WTC11 (cell line): Measurements from ENCODE around the gene HOXB8. TPM values are rescaled to one million over a fixed set of nuclear protein-coding genes. Genes with fewer than 3 reads are reported as not detected.

Source experiments
- ATAC-seq: fragments of 200-7000 bp; cut with Tn5 transposase; 2 replicates; pipeline ENCODE4 v1.10.0; 2021; ENCODE audit warnings: mild to moderate bottlenecking, moderate library complexity
- CTCF ChIA-PET: fragments of 300-600 bp; sonication (Branson Sonifier 250); formaldehyde crosslinking; loops from one replicate; lab custom pipeline; 2021; ENCODE audit warnings: antibody characterized with exemption; lab: Charles Lee
- POLR2A ChIA-PET: fragments of 350-600 bp; sonication (Branson Sonifier 250); formaldehyde crosslinking; loops from one replicate; lab custom pipeline; 2021; ENCODE audit warnings: antibody characterized with exemption; lab: Charles Lee
- DNase-seq: peaks from one replicate; pipeline ENCODE4 v3.0.0; 2021; ENCODE audit warnings: low spot score
- H3K27ac Mint-ChIP-seq: 2 replicates; pipeline ENCODE4 v1.8.0; 2021; ENCODE audit warnings: mixed read lengths
- H3K27me3 Mint-ChIP-seq: 2 replicates; pipeline ENCODE4 v1.8.0; 2021; ENCODE audit warnings: low read depth, mild to moderate bottlenecking, moderate library complexity, mixed read lengths
- H3K36me3 Mint-ChIP-seq: 2 replicates; pipeline ENCODE4 v1.8.0; 2021; ENCODE audit warnings: mixed read lengths
- H3K4me1 Mint-ChIP-seq: 2 replicates; pipeline ENCODE4 v1.8.0; 2022; ENCODE audit warnings: mixed read lengths
- H3K4me3 Mint-ChIP-seq: 2 replicates; pipeline ENCODE4 v1.8.0; 2021; ENCODE audit warnings: mild to moderate bottlenecking, moderate library complexity, mixed read lengths
- H3K9me3 Mint-ChIP-seq: 2 replicates; pipeline ENCODE4 v1.8.0; 2021; ENCODE audit warnings: mixed read lengths
- ATF1 ChIP-seq: sonication (generic); formaldehyde crosslinking; IDR thresholded peaks from 2 replicates; pipeline ENCODE4 v1.8.1; 2023; ENCODE audit warnings: mild to moderate bottlenecking, moderate library complexity, missing genetic modification reagents
- CTCF ChIP-seq: fragments of 200-600 bp; IDR thresholded peaks from 2 replicates; pipeline ENCODE4 v1.8.0; 2022; ENCODE audit warnings: antibody characterized with exemption
- EMX1 ChIP-seq: fragments of 250-450 bp; sonication (Bioruptor Pico); IDR thresholded peaks from 2 replicates; pipeline ENCODE4 v1.8.0; 2021; ENCODE audit warnings: mild to moderate bottlenecking
- FOXK1 ChIP-seq: sonication (generic); formaldehyde crosslinking; IDR thresholded peaks from 2 replicates; pipeline ENCODE4 v1.8.0; 2022; ENCODE audit warnings: mild to moderate bottlenecking, moderate library complexity, missing genetic modification reagents
- GABPB1 ChIP-seq: sonication (generic); formaldehyde crosslinking; IDR thresholded peaks from 2 replicates; pipeline ENCODE4 v1.8.1; 2023; ENCODE audit warnings: mild to moderate bottlenecking, missing genetic modification reagents
- IRF1 ChIP-seq: sonication (generic); formaldehyde crosslinking; IDR thresholded peaks from 2 replicates; pipeline ENCODE4 v1.8.0; 2023; ENCODE audit warnings: missing genetic modification reagents
- KAT7 ChIP-seq: sonication (generic); formaldehyde crosslinking; IDR thresholded peaks from 2 replicates; pipeline ENCODE4 v1.8.1; 2023; ENCODE audit warnings: missing genetic modification reagents, mild to moderate bottlenecking, borderline replicate concordance
- NR3C1 ChIP-seq: sonication (generic); formaldehyde crosslinking; conservative IDR thresholded peaks from 2 replicates; pipeline ENCODE4 v1.8.1; 2023; ENCODE audit warnings: low read depth, mild to moderate bottlenecking, missing genetic modification reagents
- PRRX2 ChIP-seq: fragments of 250-450 bp; sonication (Bioruptor Pico); IDR thresholded peaks from 2 replicates; pipeline ENCODE4 v1.8.0; 2021; ENCODE audit warnings: mild to moderate bottlenecking
- SOX15 ChIP-seq: fragments of 250-450 bp; sonication (Bioruptor Pico); IDR thresholded peaks from 2 replicates; pipeline ENCODE4 v1.9.0; 2021; ENCODE audit warnings: mild to moderate bottlenecking
- ZBTB43 ChIP-seq: sonication (generic); formaldehyde crosslinking; IDR thresholded peaks from 2 replicates; pipeline ENCODE4 v1.8.1; 2023; ENCODE audit warnings: mild to moderate bottlenecking, missing genetic modification reagents
- ZNF121 ChIP-seq: sonication (generic); formaldehyde crosslinking; IDR thresholded peaks from 2 replicates; pipeline ENCODE4 v1.8.0; 2023; ENCODE audit warnings: missing genetic modification reagents
- ZNF138 ChIP-seq: sonication (generic); formaldehyde crosslinking; conservative IDR thresholded peaks from 2 replicates; pipeline ENCODE4 v1.8.1; 2022; ENCODE audit warnings: mild to moderate bottlenecking, moderate library complexity, missing genetic modification reagents
- total RNA-seq: library from RNA; stranded (reverse); gene quantifications from 3 replicates; pipeline ENCODE4 v1.2.3, GENCODE V29; 2021
- TF ChIP-seq, protein P1 (sequence below): sonication (generic); formaldehyde crosslinking; IDR thresholded peaks from 2 replicates; pipeline ENCODE4 v1.8.1; 2023; ENCODE audit warnings: mild to moderate bottlenecking, missing genetic modification reagents, moderate library complexity
- TF ChIP-seq, protein P2 (sequence below): sonication (generic); formaldehyde crosslinking; IDR thresholded peaks from 2 replicates; pipeline ENCODE4 v1.8.0; 2023; ENCODE audit warnings: missing genetic modification reagents, mild to moderate bottlenecking, borderline replicate concordance

The HOXB8 gene
- total RNA-seq, 1 experiment from 2014 or later: not detected

DNA sequence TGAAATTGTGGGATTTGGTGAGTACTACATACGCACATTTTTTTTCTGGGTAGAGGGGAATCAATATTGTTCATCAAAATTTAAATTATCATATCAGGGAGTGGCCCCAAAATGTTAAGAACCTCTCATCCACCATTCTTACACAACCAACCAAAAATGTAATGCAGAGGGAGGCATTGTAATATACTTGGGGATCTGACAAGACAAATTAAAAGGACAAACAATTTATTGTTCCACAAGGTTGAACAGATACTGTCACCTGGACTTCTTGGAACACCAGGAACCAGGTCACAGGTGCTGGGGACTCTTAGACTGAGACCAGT, 25.7 kb upstream of the HOXB8 start:
- ATAC-seq (no peak), DNase-seq (no peak)
- Mint-ChIP-seq H3K4me1 (peaks cover 26% of the 10 kb centered on the region), H3K36me3 (no peaks in the 10 kb centered on the region), H3K4me3 (no peak overlapping the region), H3K9me3 (no peaks in the 10 kb centered on the region), H3K27ac (no peak overlapping the region)
- ChIA-PET CTCF (interaction anchor here (0.6 to 3.4 kb wide), 6 partner anchors 9 to 238 kb away, joined by 3 to 19 read pairs (median 4); no protein-coding TSS in a partner anchor), POLR2A (no interaction called here)
- no peak for TF ChIP-seq ATF1 (CRISPR knock-in tag)
- no peak for TF ChIP-seq ZNF121
- no peak for TF ChIP-seq ZBTB43 (CRISPR knock-in tag)
- TF ChIP-seq PRRX2 (CRISPR knock-in tag): no peak
- TF ChIP-seq, all 79 proteins: peak for 0
- peaks cover 100% of the 10 kb centered on the region; the same call in 1 of the 2 replicates for H3K27me3 Mint-ChIP-seq

- Mint-ChIP-seq H3K27me3 (peaks cover 100% of the 10 kb centered on the region; the same call in 1 of the 2 replicates), H3K4me1 (peaks cover 22% of the 10 kb centered on the region), H3K4me3 (no peak overlapping the region), H3K36me3 (no peaks in the 10 kb centered on the region), H3K9me3 (no peaks in the 10 kb centered on the region), H3K27ac (no peak overlapping the region)
- no peak for TF ChIP-seq GABPB1 (CRISPR knock-in tag)
- TF ChIP-seq, protein P1, sequence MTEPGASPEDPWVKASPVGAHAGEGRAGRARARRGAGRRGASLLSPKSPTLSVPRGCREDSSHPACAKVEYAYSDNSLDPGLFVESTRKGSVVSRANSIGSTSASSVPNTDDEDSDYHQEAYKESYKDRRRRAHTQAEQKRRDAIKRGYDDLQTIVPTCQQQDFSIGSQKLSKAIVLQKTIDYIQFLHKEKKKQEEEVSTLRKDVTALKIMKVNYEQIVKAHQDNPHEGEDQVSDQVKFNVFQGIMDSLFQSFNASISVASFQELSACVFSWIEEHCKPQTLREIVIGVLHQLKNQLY (CRISPR knock-in tag): no peak
- ATAC-seq: no peak
- POLR2A ChIA-PET: no interaction called here
- no peak for DNase-seq
- CTCF ChIA-PET: interaction anchor here (0.6 to 3.4 kb wide), 5 partner anchors 9 to 239 kb away, joined by 3 to 19 read pairs (median 3); no protein-coding TSS in a partner anchor
Observed at GRCh38 chr17:48639982-48640857, 25.1 kb upstream of the HOXB8 start.

DNA sequence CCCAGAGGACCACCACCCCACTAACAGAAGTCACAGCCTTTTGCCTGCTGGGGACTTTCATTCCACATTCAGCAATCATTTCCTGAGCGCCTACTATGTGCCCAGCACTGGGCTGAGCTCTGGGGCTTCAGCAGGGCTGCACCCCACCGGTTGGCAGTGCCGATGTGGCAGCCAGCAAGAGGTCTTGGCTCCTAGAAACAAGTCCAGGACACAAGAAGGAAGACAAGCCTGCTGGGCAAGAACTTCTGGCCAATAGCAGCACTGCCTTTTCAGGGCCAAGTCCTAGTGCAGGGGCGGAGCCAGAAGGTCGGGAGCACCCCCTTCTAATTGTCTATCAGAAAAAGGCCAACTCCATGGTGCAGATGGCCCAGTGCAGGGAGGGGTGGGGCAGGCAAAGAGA, 24.0 kb upstream of the HOXB8 start:
- no peak overlapping the region for H3K27ac Mint-ChIP-seq
- ATAC-seq (0 out of 2 replicates have a peak, but pooled peaks have one; percentile 3), DNase-seq (no peak)
- H3K4me3 Mint-ChIP-seq: no peak overlapping the region
- ChIA-PET POLR2A (no interaction called here), CTCF (no interaction called here)
- TF ChIP-seq CTCF: no peak
- TF ChIP-seq ZNF138 (CRISPR knock-in tag): no peak
- H3K9me3 Mint-ChIP-seq: no peaks in the 10 kb centered on the region
- peaks cover 100% of the 10 kb centered on the region; the same call in 1 of the 2 replicates for H3K27me3 Mint-ChIP-seq
- H3K4me1 Mint-ChIP-seq: peaks cover 22% of the 10 kb centered on the region
- no peaks in the 10 kb centered on the region for H3K36me3 Mint-ChIP-seq

- peaks cover 100% of the 10 kb centered on the region; the same call in 1 of the 2 replicates for H3K27me3 Mint-ChIP-seq
- H3K27ac Mint-ChIP-seq: no peak overlapping the region
- peaks cover 21% of the 10 kb centered on the region for H3K4me1 Mint-ChIP-seq
- POLR2A ChIA-PET: no interaction called here
- no peak for ATAC-seq
- H3K4me3 Mint-ChIP-seq: no peak overlapping the region
- CTCF ChIA-PET: interaction anchor here (0.8 to 2.4 kb wide), 34 partner anchors 9 to 612 kb away, joined by 3 to 54 read pairs (median 9); partner anchors contain the start of genes ATP5MC1, HOXB3, HOXB5 and HOXB9
- no peaks in the 10 kb centered on the region for H3K9me3 Mint-ChIP-seq
- TF ChIP-seq, protein P2, sequence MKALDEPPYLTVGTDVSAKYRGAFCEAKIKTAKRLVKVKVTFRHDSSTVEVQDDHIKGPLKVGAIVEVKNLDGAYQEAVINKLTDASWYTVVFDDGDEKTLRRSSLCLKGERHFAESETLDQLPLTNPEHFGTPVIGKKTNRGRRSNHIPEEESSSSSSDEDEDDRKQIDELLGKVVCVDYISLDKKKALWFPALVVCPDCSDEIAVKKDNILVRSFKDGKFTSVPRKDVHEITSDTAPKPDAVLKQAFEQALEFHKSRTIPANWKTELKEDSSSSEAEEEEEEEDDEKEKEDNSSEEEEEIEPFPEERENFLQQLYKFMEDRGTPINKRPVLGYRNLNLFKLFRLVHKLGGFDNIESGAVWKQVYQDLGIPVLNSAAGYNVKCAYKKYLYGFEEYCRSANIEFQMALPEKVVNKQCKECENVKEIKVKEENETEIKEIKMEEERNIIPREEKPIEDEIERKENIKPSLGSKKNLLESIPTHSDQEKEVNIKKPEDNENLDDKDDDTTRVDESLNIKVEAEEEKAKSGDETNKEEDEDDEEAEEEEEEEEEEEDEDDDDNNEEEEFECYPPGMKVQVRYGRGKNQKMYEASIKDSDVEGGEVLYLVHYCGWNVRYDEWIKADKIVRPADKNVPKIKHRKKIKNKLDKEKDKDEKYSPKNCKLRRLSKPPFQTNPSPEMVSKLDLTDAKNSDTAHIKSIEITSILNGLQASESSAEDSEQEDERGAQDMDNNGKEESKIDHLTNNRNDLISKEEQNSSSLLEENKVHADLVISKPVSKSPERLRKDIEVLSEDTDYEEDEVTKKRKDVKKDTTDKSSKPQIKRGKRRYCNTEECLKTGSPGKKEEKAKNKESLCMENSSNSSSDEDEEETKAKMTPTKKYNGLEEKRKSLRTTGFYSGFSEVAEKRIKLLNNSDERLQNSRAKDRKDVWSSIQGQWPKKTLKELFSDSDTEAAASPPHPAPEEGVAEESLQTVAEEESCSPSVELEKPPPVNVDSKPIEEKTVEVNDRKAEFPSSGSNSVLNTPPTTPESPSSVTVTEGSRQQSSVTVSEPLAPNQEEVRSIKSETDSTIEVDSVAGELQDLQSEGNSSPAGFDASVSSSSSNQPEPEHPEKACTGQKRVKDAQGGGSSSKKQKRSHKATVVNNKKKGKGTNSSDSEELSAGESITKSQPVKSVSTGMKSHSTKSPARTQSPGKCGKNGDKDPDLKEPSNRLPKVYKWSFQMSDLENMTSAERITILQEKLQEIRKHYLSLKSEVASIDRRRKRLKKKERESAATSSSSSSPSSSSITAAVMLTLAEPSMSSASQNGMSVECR (CRISPR knock-in tag): no peak
- TF ChIP-seq FOXK1 (CRISPR knock-in tag): no peak
- no peak for TF ChIP-seq KAT7
- TF ChIP-seq SOX15 (CRISPR knock-in tag): no peak
- TF ChIP-seq IRF1 (CRISPR knock-in tag): no peak
- no peak for TF ChIP-seq EMX1 (CRISPR knock-in tag)
- no peak for TF ChIP-seq ZNF121
- no peak for TF ChIP-seq NR3C1
- TF ChIP-seq, all 79 proteins: peak for 0
- H3K36me3 Mint-ChIP-seq: no peaks in the 10 kb centered on the region
- DNase-seq: no peak
Observed at GRCh38 chr17:48637323-48638260, 22.5 kb upstream of the HOXB8 start.
